HepG2 (cell line): Measurements from ENCODE around the gene STN1. TPM values are rescaled to one million over a fixed set of nuclear protein-coding genes. Genes with fewer than 3 reads are reported as not detected.

Source experiments
- ATAC-seq: fragments of 200-7000 bp; cut with Tn5 transposase; 3 replicates; pipeline ENCODE4 v1.9.1; 2020; ENCODE audit warnings: mild to moderate bottlenecking, moderate library complexity
- BruUV-seq: library from RNA; stranded (reverse); fragments of 400-500 nt; replicated peaks from 2 replicates; lab custom pipeline; 2021; lab: Mats Ljungman, UMichigan
- CTCF ChIA-PET: fragments of 300-600 bp; formaldehyde crosslinking; extraction: SDS; loops from one replicate; lab custom pipeline; 2021; ENCODE audit warnings: low total read pairs, inconsistent platforms, low intra/inter-chr PET ratio; lab: Yijun Ruan, JAX
- POLR2A ChIA-PET: fragments of 350-600 bp; sonication (Branson Sonifier 250); formaldehyde crosslinking; loops from one replicate; lab custom pipeline; 2020; ENCODE audit warnings: antibody characterized with exemption, inconsistent platforms; lab: Yijun Ruan, JAX
- DNase-seq: peaks from one replicate; pipeline ENCODE4 v3.0.0-alpha.2; 2015; ENCODE audit warnings: low spot score
- FAIRE-seq: peaks from 3 replicates; lab custom pipeline; 2011; peaks lifted over from hg19 to GRCh38; lab: Jason Lieb, UNC
- H2AFZ ChIP-seq: one replicate; pipeline ENCODE4 v1.6.1; 2011; ENCODE audit warnings: low read length, inconsistent platforms
- H3K27ac ChIP-seq: fragments of 300-600 bp; 3 replicates; pipeline ENCODE4 v1.8.0; 2011; ENCODE audit warnings: mixed run types, mild to moderate bottlenecking, mixed read lengths, low read length, inconsistent platforms; ENCODE audit not compliant: insufficient read depth; ENCODE audit errors: extremely low read length
- H3K27me3 ChIP-seq, 2 experiments: fragments of 200-600 bp in 1 of 2; 2 replicates in 1 of 2; 3 replicates in 1 of 2; pipeline versions ENCODE4 v1.6.0 to v1.8.0; 2011; ENCODE audit warnings: low read length in 2 of 2, mild to moderate bottlenecking in 2 of 2, moderate library complexity in 2 of 2, inconsistent platforms in 1 of 2; ENCODE audit not compliant: insufficient read depth in 2 of 2, control insufficient read depth in 1 of 2
- H3K36me3 ChIP-seq, 2 experiments: fragments of 200-600 bp in 1 of 2; replicated peaks in 1 of 2; 2 replicates in 1 of 2; 3 replicates in 1 of 2; pipeline versions ENCODE4 v1.5.1 to v1.8.0; 2011; ENCODE audit warnings: low read length in 2 of 2, inconsistent platforms in 1 of 2; ENCODE audit not compliant: insufficient read depth in 2 of 2, control insufficient read depth in 1 of 2
- H3K4me1 ChIP-seq: 2 replicates; pipeline ENCODE4 v1.5.1; 2012; ENCODE audit warnings: low read length, inconsistent platforms; ENCODE audit not compliant: insufficient read depth
- H3K4me2 ChIP-seq: 2 replicates; pipeline ENCODE4 v1.6.0; 2011; ENCODE audit warnings: low read depth, low read length, inconsistent platforms
- H3K4me3 ChIP-seq, 3 experiments: fragments of 200-600 bp in 1 of 3; sonication (generic), shearing (Covaris generic) in 1 of 3; replicated peaks in 1 of 3; 2 replicates each; pipeline ENCODE4 v1.5.1; 2011 to 2016; ENCODE audit warnings: low read length in 3 of 3, inconsistent platforms in 2 of 3, low read depth in 2 of 3, mild to moderate bottlenecking in 2 of 3, control low read depth in 1 of 3, mixed read lengths in 1 of 3; ENCODE audit not compliant: insufficient read depth in 1 of 3
- H3K79me2 ChIP-seq: one replicate; pipeline ENCODE4 v1.6.1; 2011; ENCODE audit warnings: low read length, inconsistent platforms; ENCODE audit not compliant: insufficient read depth
- H3K9ac ChIP-seq: 2 replicates; pipeline ENCODE4 v1.6.0; 2011; ENCODE audit warnings: mild to moderate bottlenecking, low read depth, low read length, inconsistent platforms; ENCODE audit not compliant: insufficient read depth
- H3K9me3 ChIP-seq: 2 replicates; pipeline ENCODE4 v1.5.1; 2012; ENCODE audit warnings: mild to moderate bottlenecking, low read length
- H4K20me1 ChIP-seq: 2 replicates; pipeline ENCODE4 v1.6.0; 2011; ENCODE audit warnings: inconsistent platforms, mild to moderate bottlenecking, low read length, moderate library complexity; ENCODE audit not compliant: insufficient read depth
- ADNP ChIP-seq: sonication (generic); formaldehyde crosslinking; IDR thresholded peaks from 2 replicates; pipeline ENCODE4 v1.4.0; 2020; ENCODE audit warnings: missing genetic modification reagents
- HNF1B ChIP-seq: sonication (generic); formaldehyde crosslinking; IDR thresholded peaks from 2 replicates; pipeline ENCODE4 v1.5.1; 2020; ENCODE audit warnings: mild to moderate bottlenecking, moderate library complexity, missing genetic modification reagents
- NRL ChIP-seq: sonication (generic); formaldehyde crosslinking; IDR thresholded peaks from 2 replicates; pipeline ENCODE4 v1.5.0; 2020; ENCODE audit warnings: missing genetic modification reagents, mild to moderate bottlenecking, moderate library complexity, borderline replicate concordance
- TBL1XR1 ChIP-seq: fragments of 150-350 bp; IDR thresholded peaks from 2 replicates; pipeline ENCODE4 v1.6.1; 2014; ENCODE audit warnings: borderline replicate concordance, low read length; ENCODE audit not compliant: partially characterized antibody
- ZNF382 ChIP-seq: sonication (generic); formaldehyde crosslinking; IDR thresholded peaks from 2 replicates; pipeline ENCODE4 v1.5.0; 2020; ENCODE audit warnings: missing genetic modification reagents, mild to moderate bottlenecking, borderline replicate concordance
- WGBS: methylation state at CpG from one replicate; pipeline ENCODE4 v1.1.6; 2017; ENCODE audit warnings: low lambda C conversion rate; 5-methylcytosine and 5-hydroxymethylcytosine counted together
- in situ Hi-C: cut with HindIII; loops from 2 replicates; pipeline ENCODE4 v1.10.0; 2017; ENCODE audit warnings: low pct_unique_long_range_greater_than_20kb; ENCODE audit not compliant: extremely low pct_ligation_motif_present
- intact Hi-C: fragments of 100-400 bp; cut with micrococcal nuclease; formaldehyde crosslinking; loops from one replicate; pipeline ENCODE4 v1.10.0; 2022; ENCODE audit not compliant: unreplicated experiment
- polyA plus RNA-seq, 8 experiments: library from polyadenylated mRNA; depleted of rRNA in 3 of 8; stranded (reverse) in 7 of 8; unstranded in 1 of 8; fragments of >200 nt; fragmentation: Illumina TruSeq in 4 of 8; extraction: Trizol in 4 of 8; gene quantifications; 2 replicates each; pipeline versions ENCODE4 v1.2.1 to v1.2.3, GENCODE V29; 2011 to 2016; ENCODE audit warnings: low read depth in 4 of 8, missing spikeins in 1 of 8, mixed read lengths in 1 of 8; ENCODE audit not compliant: insufficient read depth in 1 of 8
- total RNA-seq, 5 experiments: library from RNA; depleted of rRNA; stranded (reverse); fragments of >200 nt; fragmentation: Illumina TruSeq; extraction: Trizol; gene quantifications; 2 replicates each; pipeline ENCODE4 v1.2.3, GENCODE V29; 2016; ENCODE audit warnings: low read depth in 1 of 5
- TF ChIP-seq, protein P1 (sequence below): IDR thresholded peaks from 2 replicates; pipeline ENCODE4 v1.6.1; 2016; ENCODE audit warnings: low read depth
- TF ChIP-seq, protein P2 (sequence below): IDR thresholded peaks from 2 replicates; pipeline ENCODE4 v1.6.1; 2016; ENCODE audit warnings: missing genetic modification reagents, missing compliant biosample characterization
- TF ChIP-seq, protein P3 (sequence below): sonication (generic); formaldehyde crosslinking; IDR thresholded peaks from 2 replicates; pipeline ENCODE4 v1.4.0; 2020; ENCODE audit warnings: missing genetic modification reagents
- TF ChIP-seq, protein P4 (sequence below): conservative IDR thresholded peaks from 2 replicates; pipeline ENCODE4 v1.6.1; 2018; ENCODE audit warnings: missing genetic modification reagents
- TF ChIP-seq, protein P5 (sequence below): sonication (generic); formaldehyde crosslinking; conservative IDR thresholded peaks from 2 replicates; pipeline ENCODE4 v1.8.0; 2022; ENCODE audit warnings: mild to moderate bottlenecking, moderate library complexity, missing genetic modification reagents

STN1 gene
- total and polyA plus RNA-seq, 2 of the 13 experiments (the other 11 are each of a cell fraction or from before 2014, with no cell fraction given), result 17.6 to 22.7 TPM

DNA sequence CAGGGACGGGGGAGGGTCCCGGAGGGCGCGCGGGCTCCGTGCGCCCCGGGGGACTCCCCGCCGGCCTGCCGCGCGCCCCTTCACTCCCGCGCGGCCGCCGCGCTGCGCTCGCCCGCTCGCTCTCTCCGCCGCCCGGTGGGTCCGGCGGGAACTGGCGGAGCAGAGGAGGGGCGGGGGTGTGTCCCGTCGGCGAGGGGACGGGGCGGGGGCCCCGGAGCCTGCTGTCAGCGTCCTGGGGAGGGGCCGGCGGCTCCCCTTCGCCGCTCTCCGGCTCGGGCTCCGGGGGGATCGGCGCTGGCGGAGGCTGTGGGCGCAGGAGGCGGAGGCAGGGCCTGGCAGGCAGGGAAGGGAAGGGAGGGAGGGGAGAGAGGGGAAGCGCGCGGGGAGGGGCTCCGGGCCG, 62.6 kb downstream of the STN1 start, which contains the start of gene SH3PXD2A:
TSS of gene SH3PXD2A (minus strand) at position 153 of the 400 bp plus-strand sequence. CDS start 310 bp downstream, outside the sequence.
- no peak for FAIRE-seq
- TF ChIP-seq ZNF382 (CRISPR knock-in tag), result no peak
- TF ChIP-seq, protein P1, sequence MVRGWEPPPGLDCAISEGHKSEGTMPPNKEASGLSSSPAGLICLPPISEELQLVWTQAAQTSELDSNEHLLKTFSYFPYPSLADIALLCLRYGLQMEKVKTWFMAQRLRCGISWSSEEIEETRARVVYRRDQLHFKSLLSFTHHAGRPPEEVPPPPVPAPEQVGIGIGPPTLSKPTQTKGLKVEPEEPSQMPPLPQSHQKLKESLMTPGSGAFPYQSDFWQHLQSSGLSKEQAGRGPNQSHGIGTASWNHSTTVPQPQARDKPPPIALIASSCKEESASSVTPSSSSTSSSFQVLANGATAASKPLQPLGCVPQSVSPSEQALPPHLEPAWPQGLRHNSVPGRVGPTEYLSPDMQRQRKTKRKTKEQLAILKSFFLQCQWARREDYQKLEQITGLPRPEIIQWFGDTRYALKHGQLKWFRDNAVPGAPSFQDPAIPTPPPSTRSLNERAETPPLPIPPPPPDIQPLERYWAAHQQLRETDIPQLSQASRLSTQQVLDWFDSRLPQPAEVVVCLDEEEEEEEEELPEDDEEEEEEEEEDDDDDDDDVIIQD (CRISPR knock-in tag), result no peak
- TF ChIP-seq, protein P2, sequence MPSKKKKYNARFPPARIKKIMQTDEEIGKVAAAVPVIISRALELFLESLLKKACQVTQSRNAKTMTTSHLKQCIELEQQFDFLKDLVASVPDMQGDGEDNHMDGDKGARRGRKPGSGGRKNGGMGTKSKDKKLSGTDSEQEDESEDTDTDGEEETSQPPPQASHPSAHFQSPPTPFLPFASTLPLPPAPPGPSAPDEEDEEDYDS (CRISPR knock-in tag), result no peak
- TF ChIP-seq HNF1B, result no peak
- TF ChIP-seq, protein P3, sequence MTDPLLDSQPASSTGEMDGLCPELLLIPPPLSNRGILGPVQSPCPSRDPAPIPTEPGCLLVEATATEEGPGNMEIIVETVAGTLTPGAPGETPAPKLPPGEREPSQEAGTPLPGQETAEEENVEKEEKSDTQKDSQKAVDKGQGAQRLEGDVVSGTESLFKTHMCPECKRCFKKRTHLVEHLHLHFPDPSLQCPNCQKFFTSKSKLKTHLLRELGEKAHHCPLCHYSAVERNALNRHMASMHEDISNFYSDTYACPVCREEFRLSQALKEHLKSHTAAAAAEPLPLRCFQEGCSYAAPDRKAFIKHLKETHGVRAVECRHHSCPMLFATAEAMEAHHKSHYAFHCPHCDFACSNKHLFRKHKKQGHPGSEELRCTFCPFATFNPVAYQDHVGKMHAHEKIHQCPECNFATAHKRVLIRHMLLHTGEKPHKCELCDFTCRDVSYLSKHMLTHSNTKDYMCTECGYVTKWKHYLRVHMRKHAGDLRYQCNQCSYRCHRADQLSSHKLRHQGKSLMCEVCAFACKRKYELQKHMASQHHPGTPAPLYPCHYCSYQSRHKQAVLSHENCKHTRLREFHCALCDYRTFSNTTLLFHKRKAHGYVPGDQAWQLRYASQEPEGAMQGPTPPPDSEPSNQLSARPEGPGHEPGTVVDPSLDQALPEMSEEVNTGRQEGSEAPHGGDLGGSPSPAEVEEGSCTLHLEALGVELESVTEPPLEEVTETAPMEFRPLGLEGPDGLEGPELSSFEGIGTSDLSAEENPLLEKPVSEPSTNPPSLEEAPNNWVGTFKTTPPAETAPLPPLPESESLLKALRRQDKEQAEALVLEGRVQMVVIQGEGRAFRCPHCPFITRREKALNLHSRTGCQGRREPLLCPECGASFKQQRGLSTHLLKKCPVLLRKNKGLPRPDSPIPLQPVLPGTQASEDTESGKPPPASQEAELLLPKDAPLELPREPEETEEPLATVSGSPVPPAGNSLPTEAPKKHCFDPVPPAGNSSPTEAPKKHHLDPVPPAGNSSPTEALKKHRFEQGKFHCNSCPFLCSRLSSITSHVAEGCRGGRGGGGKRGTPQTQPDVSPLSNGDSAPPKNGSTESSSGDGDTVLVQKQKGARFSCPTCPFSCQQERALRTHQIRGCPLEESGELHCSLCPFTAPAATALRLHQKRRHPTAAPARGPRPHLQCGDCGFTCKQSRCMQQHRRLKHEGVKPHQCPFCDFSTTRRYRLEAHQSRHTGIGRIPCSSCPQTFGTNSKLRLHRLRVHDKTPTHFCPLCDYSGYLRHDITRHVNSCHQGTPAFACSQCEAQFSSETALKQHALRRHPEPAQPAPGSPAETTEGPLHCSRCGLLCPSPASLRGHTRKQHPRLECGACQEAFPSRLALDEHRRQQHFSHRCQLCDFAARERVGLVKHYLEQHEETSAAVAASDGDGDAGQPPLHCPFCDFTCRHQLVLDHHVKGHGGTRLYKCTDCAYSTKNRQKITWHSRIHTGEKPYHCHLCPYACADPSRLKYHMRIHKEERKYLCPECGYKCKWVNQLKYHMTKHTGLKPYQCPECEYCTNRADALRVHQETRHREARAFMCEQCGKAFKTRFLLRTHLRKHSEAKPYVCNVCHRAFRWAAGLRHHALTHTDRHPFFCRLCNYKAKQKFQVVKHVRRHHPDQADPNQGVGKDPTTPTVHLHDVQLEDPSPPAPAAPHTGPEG (CRISPR knock-in tag), result no peak
- TF ChIP-seq, protein P4, sequence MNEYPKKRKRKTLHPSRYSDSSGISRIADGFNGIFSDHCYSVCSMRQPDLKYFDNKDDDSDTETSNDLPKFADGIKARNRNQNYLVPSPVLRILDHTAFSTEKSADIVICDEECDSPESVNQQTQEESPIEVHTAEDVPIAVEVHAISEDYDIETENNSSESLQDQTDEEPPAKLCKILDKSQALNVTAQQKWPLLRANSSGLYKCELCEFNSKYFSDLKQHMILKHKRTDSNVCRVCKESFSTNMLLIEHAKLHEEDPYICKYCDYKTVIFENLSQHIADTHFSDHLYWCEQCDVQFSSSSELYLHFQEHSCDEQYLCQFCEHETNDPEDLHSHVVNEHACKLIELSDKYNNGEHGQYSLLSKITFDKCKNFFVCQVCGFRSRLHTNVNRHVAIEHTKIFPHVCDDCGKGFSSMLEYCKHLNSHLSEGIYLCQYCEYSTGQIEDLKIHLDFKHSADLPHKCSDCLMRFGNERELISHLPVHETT (CRISPR knock-in tag), result 0 out of 2 replicates have a peak, but pooled peaks have one; percentile 47
- no peak for TF ChIP-seq NRL
- TF ChIP-seq TBL1XR1, result no peak
- TF ChIP-seq, protein P5, sequence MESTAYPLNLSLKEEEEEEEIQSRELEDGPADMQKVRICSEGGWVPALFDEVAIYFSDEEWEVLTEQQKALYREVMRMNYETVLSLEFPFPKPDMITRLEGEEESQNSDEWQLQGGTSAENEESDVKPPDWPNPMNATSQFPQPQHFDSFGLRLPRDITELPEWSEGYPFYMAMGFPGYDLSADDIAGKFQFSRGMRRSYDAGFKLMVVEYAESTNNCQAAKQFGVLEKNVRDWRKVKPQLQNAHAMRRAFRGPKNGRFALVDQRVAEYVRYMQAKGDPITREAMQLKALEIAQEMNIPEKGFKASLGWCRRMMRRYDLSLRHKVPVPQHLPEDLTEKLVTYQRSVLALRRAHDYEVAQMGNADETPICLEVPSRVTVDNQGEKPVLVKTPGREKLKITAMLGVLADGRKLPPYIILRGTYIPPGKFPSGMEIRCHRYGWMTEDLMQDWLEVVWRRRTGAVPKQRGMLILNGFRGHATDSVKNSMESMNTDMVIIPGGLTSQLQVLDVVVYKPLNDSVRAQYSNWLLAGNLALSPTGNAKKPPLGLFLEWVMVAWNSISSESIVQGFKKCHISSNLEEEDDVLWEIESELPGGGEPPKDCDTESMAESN (CRISPR knock-in tag), result no peak
- TF ChIP-seq ADNP, result no peak

More for the DNA sequence above, 62.6 kb downstream of the STN1 start, which contains the start of gene SH3PXD2A:
- no peaks in the 10 kb centered on the region for H3K9me3 ChIP-seq
- H3K27ac ChIP-seq, result peak within 1 kb of the TSS; percentile 76
- peak within 1 kb of the TSS; percentile 74 for H3K9ac ChIP-seq
- H3K4me2 ChIP-seq, result peak within 1 kb of the TSS; percentile 94
- ChIA-PET CTCF (interaction anchor here (1.5 kb wide), 1 partner anchor 142 kb away, joined by 5 read pairs; no protein-coding TSS in a partner anchor), POLR2A (interaction anchor here (0.9 to 6.8 kb wide), 14 partner anchors 12 to 196 kb away, joined by 3 to 107 read pairs (median 6); no protein-coding TSS in a partner anchor)
- in situ Hi-C loops (loop anchor here (5.0 kb wide), 2 partner anchors 63 to 143 kb away; no protein-coding TSS in a partner anchor), intact Hi-C loops (loop anchor here (1.0 kb wide), 1 partner anchor 96 kb away; no protein-coding TSS in a partner anchor)
- ATAC-seq (peak; percentile 45), DNase-seq (peak; percentile 19)
- peak within 1 kb of the TSS; percentile 87 to 93 (median 92) for H3K4me3 ChIP-seq
- H2AFZ ChIP-seq, result no peak within 1 kb of the TSS
- peaks cover 46% of the 10 kb centered on the region for H3K79me2 ChIP-seq
- H3K36me3 ChIP-seq, result peaks cover 7 to 21% of the 10 kb centered on the region in 2 experiments
- H4K20me1 ChIP-seq, result peaks cover 22% of the 10 kb centered on the region
- no peaks in the 10 kb centered on the region; a peak in 1 of 5 replicates for H3K27me3 ChIP-seq
- H3K4me1 ChIP-seq, result peaks cover 69% of the 10 kb centered on the region
- 2% methylated on average over 7 of the region's 54 CpGs for WGBS
- BruUV-seq, result no TSS peak
